ENCODE measurements around the gene SHISA2. TPM values are rescaled to one million over a fixed set of nuclear protein-coding genes. Genes with fewer than 3 reads are reported as not detected.

Gene SHISA2
- total and polyA plus RNA-seq, 2 of the 13 experiments (the other 11 are each of a cell fraction or from before 2014, with no cell fraction given), result not detected

GRCh38 chr13:26029581-26030136 is 22.2 kb downstream of the SHISA2 start:
- Histone ChIP-seq H3K27ac (ENCODE audit: extremely low read length, insufficient read depth, low read length) (no peak overlapping the region), H3K4me3 (replicated peaks in 1 of 3; ENCODE audit: insufficient read depth in 1 of 3, low read depth in 2 of 3, low read length in 3 of 3) (no peak overlapping the region), H3K79me2 (ENCODE audit: insufficient read depth, low read length) (no peaks in the 10 kb centered on the region), H3K4me2 (ENCODE audit: low read depth, low read length) (no peak overlapping the region), H3K36me3 (replicated peaks in 1 of 2; ENCODE audit: control insufficient read depth in 1 of 2, insufficient read depth in 2 of 2, low read length in 2 of 2) (no peaks in the 10 kb centered on the region), H3K9ac (ENCODE audit: insufficient read depth, low read depth, low read length) (no peak overlapping the region), H4K20me1 (ENCODE audit: insufficient read depth, low read length) (no peaks in the 10 kb centered on the region), H3K27me3 (ENCODE audit: control insufficient read depth in 1 of 2, insufficient read depth in 2 of 2, low read length in 2 of 2) (peaks cover 0 to 13% of the 10 kb centered on the region in 2 experiments; a peak in 2 of 5 replicates), H2AFZ (ENCODE audit: low read length) (no peak overlapping the region), H3K4me1 (ENCODE audit: insufficient read depth, low read length) (no peaks in the 10 kb centered on the region), H3K9me3 (ENCODE audit: low read length) (no peaks in the 10 kb centered on the region)
- no peak for DNase-seq (ENCODE audit: low spot score)
- TF ChIP-seq, protein P1, sequence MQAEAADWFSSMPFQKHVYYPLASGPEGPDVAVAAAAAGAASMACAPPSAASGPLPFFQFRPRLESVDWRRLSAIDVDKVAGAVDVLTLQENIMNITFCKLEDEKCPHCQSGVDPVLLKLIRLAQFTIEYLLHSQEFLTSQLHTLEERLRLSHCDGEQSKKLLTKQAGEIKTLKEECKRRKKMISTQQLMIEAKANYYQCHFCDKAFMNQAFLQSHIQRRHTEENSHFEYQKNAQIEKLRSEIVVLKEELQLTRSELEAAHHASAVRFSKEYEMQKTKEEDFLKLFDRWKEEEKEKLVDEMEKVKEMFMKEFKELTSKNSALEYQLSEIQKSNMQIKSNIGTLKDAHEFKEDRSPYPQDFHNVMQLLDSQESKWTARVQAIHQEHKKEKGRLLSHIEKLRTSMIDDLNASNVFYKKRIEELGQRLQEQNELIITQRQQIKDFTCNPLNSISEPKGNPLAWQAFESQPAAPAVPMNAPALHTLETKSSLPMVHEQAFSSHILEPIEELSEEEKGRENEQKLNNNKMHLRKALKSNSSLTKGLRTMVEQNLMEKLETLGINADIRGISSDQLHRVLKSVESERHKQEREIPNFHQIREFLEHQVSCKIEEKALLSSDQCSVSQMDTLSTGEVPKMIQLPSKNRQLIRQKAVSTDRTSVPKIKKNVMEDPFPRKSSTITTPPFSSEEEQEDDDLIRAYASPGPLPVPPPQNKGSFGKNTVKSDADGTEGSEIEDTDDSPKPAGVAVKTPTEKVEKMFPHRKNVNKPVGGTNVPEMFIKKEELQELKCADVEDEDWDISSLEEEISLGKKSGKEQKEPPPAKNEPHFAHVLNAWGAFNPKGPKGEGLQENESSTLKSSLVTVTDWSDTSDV (CRISPR knock-in tag; IDR thresholded peaks at IDR 0.05), result no peak
- ChIA-PET POLR2A (no interaction called here), CTCF (ENCODE audit: low intra/inter-chr PET ratio, low total read pairs) (no interaction called here)
- no peak for ATAC-seq
- in situ Hi-C loops (cut with HindIII; ENCODE audit: extremely low pct_ligation_motif_present, low pct_unique_long_range_greater_than_20kb) (no loop called here), intact Hi-C loops (cut with micrococcal nuclease; ENCODE audit: unreplicated experiment) (no loop called here)
- FAIRE-seq, result no peak
- WGBS (ENCODE audit: low lambda C conversion rate), result 0% methylated on average over 4 of the region's 4 CpGs
- BruUV-seq (replicated peaks), result no TSS peak

DNA sequence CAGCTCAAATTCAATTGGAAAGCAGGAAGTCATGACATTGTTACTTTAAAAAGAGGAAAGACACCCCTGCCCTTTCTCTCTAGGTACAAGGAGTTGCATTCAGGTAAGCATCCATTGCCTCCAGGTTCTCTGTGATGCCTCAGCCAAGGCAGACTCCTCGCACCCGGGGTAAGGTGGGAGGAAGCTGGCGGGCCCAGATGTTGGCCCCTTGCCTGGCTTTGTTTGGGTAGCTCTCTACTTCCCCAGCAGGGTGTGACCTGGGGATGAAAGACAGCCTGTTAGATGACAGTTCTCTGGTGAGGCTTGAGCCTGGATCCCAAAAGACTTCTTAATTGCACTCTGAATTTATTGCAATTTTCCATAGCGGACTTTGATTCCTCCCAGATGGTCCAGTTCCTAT is 25.6 kb downstream of the SHISA2 start:
- Histone ChIP-seq H4K20me1 (ENCODE audit: insufficient read depth, low read length) (no peaks in the 10 kb centered on the region), H3K27ac (ENCODE audit: extremely low read length, insufficient read depth, low read length) (no peak overlapping the region), H3K9ac (ENCODE audit: insufficient read depth, low read depth, low read length) (no peak overlapping the region), H3K27me3 (ENCODE audit: control insufficient read depth in 1 of 2, insufficient read depth in 2 of 2, low read length in 2 of 2) (peaks cover 0 to 13% of the 10 kb centered on the region in 2 experiments; a peak in 4 of 5 replicates), H3K9me3 (ENCODE audit: low read length) (no peaks in the 10 kb centered on the region), H3K4me3 (replicated peaks in 1 of 3; ENCODE audit: insufficient read depth in 1 of 3, low read depth in 2 of 3, low read length in 3 of 3) (no peak overlapping the region), H3K4me1 (ENCODE audit: insufficient read depth, low read length) (no peaks in the 10 kb centered on the region), H3K36me3 (replicated peaks in 1 of 2; ENCODE audit: control insufficient read depth in 1 of 2, insufficient read depth in 2 of 2, low read length in 2 of 2) (no peaks in the 10 kb centered on the region), H3K79me2 (ENCODE audit: insufficient read depth, low read length) (no peaks in the 10 kb centered on the region), H2AFZ (ENCODE audit: low read length) (no peak overlapping the region), H3K4me2 (ENCODE audit: low read depth, low read length) (no peak overlapping the region)
- WGBS (ENCODE audit: low lambda C conversion rate), result 0% methylated on average over 4 of the region's 4 CpGs
- DNase-seq (ENCODE audit: low spot score), result no peak
- in situ Hi-C loops (cut with HindIII; ENCODE audit: extremely low pct_ligation_motif_present, low pct_unique_long_range_greater_than_20kb), result no loop called here
- no peak for TF ChIP-seq CTCF (CRISPR knock-in tag; IDR thresholded peaks at IDR 0.05)
- TF ChIP-seq NR2F1 (CRISPR knock-in tag; IDR thresholded peaks at IDR 0.05), result no peak
- no peak for TF ChIP-seq ZGPAT (CRISPR knock-in tag; IDR thresholded peaks at IDR 0.05)
- no peak for TF ChIP-seq ZNF614 (CRISPR knock-in tag; IDR thresholded peaks at IDR 0.05; ENCODE audit: borderline replicate concordance)
- TF ChIP-seq, protein P2, sequence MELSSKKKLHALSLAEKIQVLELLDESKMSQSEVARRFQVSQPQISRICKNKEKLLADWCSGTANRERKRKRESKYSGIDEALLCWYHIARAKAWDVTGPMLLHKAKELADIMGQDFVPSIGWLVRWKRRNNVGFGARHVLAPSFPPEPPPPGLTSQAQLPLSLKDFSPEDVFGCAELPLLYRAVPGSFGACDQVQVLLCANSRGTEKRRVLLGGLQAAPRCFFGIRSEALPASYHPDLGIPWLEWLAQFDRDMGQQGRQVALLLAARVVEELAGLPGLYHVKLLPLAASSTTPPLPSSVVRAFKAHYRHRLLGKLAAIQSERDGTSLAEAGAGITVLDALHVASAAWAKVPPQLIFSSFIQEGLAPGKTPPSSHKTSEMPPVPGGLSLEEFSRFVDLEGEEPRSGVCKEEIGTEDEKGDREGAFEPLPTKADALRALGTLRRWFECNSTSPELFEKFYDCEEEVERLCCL (CRISPR knock-in tag; IDR thresholded peaks at IDR 0.05; ENCODE audit: borderline replicate concordance), result no peak
- POLR2A ChIA-PET, result no interaction called here
- BruUV-seq (replicated peaks), result no TSS peak
- no peak for ATAC-seq
- CTCF ChIA-PET (ENCODE audit: low intra/inter-chr PET ratio, low total read pairs), result no interaction called here
- intact Hi-C loops (cut with micrococcal nuclease; ENCODE audit: unreplicated experiment), result no loop called here
- no peak for FAIRE-seq

Data from HepG2 (cell line).